ENCODE measurements around the gene ATP10A.

Gene ATP10A

DNA sequence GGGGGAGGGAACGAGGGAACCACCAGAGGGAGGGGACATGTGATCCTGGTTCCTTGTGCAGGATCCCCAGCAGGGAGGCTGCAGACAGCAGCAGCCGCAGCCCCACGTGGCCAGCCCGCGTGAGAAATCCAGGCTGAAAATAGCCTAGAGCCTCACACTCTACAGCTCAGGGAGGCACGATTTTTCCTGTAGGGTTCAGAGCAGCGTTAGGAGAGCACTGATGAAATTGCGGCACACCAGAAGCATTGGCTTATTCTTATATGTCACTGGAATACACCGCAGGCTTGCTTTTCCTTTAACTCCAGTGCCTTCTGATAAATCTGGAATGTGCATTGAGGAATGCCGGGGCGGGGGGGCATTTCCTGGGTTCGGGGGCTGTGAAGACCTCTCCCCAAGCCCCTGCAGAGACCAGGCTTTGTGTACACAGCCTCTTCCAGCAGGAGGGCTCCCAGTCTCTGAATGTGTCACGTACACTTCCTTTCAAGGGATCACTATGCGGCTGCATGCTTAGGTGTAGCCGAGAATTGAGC lies 193.0 kb downstream of the ATP10A start:
- Histone ChIP-seq H3K9me2 (replicated peaks; ENCODE audit: insufficient read depth, low read length) (no peaks in the 10 kb centered on the region), H3F3A (ENCODE audit: insufficient read depth, low read length) (no peaks in the 10 kb centered on the region), H4K20me1 (ENCODE audit: insufficient read depth, low read length) (no peaks in the 10 kb centered on the region), H3K9me3 (replicated peaks; ENCODE audit: insufficient read depth, low read length) (no peaks in the 10 kb centered on the region), H3K4me3 (ENCODE audit: low read length) (no peak overlapping the region), H3K27me3 (replicated peaks; ENCODE audit: insufficient read depth, low read length) (no peaks in the 10 kb centered on the region), H2AFZ (ENCODE audit: low read length) (no peak overlapping the region), H3K9ac (ENCODE audit: low read length) (no peak overlapping the region), H3K79me2 (ENCODE audit: low read length) (no peaks in the 10 kb centered on the region), H3K4me2 (ENCODE audit: low read depth, low read length) (no peak overlapping the region), H3K27ac (ENCODE audit: low read length) (no peak overlapping the region), H3K36me3 (replicated peaks; ENCODE audit: insufficient read depth, low read length) (no peaks in the 10 kb centered on the region), H3K4me1 (ENCODE audit: low read length) (no peaks in the 10 kb centered on the region)
- no peak for DNase-seq
- no peak for TF ChIP-seq EZH2phosphoT487 (IDR thresholded peaks at IDR 0.05; ENCODE audit: low read length)
- TF ChIP-seq, protein P1, sequence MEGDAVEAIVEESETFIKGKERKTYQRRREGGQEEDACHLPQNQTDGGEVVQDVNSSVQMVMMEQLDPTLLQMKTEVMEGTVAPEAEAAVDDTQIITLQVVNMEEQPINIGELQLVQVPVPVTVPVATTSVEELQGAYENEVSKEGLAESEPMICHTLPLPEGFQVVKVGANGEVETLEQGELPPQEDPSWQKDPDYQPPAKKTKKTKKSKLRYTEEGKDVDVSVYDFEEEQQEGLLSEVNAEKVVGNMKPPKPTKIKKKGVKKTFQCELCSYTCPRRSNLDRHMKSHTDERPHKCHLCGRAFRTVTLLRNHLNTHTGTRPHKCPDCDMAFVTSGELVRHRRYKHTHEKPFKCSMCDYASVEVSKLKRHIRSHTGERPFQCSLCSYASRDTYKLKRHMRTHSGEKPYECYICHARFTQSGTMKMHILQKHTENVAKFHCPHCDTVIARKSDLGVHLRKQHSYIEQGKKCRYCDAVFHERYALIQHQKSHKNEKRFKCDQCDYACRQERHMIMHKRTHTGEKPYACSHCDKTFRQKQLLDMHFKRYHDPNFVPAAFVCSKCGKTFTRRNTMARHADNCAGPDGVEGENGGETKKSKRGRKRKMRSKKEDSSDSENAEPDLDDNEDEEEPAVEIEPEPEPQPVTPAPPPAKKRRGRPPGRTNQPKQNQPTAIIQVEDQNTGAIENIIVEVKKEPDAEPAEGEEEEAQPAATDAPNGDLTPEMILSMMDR (IDR thresholded peaks at IDR 0.05; ENCODE audit: low read length) = no peak
- TF ChIP-seq EZH2 (optimal IDR thresholded peaks at IDR 0.05; ENCODE audit: low read depth, low read length) = no peak

DNA sequence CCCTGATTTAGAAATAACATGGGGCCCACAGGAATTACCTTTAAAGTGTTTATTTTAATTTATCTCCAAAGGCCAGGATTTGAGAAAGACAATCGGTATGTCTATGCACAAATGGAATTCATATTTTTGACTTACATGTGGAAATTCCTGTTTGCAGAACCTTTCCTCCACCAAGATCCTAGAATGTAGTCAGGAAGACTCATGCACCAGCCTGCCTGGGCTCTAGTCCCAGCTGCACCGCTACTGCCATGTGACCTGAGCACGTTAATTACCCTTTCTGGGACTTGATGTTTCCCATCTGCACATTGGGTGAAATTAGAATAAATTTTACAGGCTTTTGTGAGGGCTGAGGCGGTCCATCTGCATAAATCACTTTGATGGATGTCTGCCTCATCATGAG lies 194.2 kb downstream of the ATP10A start:
- H3K79me2 ChIP-seq (ENCODE audit: low read length) = no peaks in the 10 kb centered on the region
- no peaks in the 10 kb centered on the region for H3F3A ChIP-seq (ENCODE audit: insufficient read depth, low read length)
- H3K9me2 ChIP-seq (replicated peaks; ENCODE audit: insufficient read depth, low read length) = no peaks in the 10 kb centered on the region
- H3K27me3 ChIP-seq (replicated peaks; ENCODE audit: insufficient read depth, low read length) = no peaks in the 10 kb centered on the region
- H3K4me1 ChIP-seq (ENCODE audit: low read length) = no peaks in the 10 kb centered on the region
- no peaks in the 10 kb centered on the region for H3K36me3 ChIP-seq (replicated peaks; ENCODE audit: insufficient read depth, low read length)
- no peak overlapping the region for H3K4me2 ChIP-seq (ENCODE audit: low read depth, low read length)
- DNase-seq = no peak
- no peaks in the 10 kb centered on the region for H4K20me1 ChIP-seq (ENCODE audit: insufficient read depth, low read length)
- H2AFZ ChIP-seq (ENCODE audit: low read length) = no peak overlapping the region
- TF ChIP-seq EZH2phosphoT487 (IDR thresholded peaks at IDR 0.05; ENCODE audit: low read length) (no peak), EZH2 (optimal IDR thresholded peaks at IDR 0.05; ENCODE audit: low read depth, low read length) (no peak)
- TF ChIP-seq, protein P1 (IDR thresholded peaks at IDR 0.05; ENCODE audit: low read length) = no peak
- H3K27ac ChIP-seq (ENCODE audit: low read length) = no peak overlapping the region
- H3K9me3 ChIP-seq (replicated peaks; ENCODE audit: insufficient read depth, low read length) = no peaks in the 10 kb centered on the region
- H3K9ac ChIP-seq (ENCODE audit: low read length) = no peak overlapping the region
- no peak overlapping the region for H3K4me3 ChIP-seq (ENCODE audit: low read length)

DNA sequence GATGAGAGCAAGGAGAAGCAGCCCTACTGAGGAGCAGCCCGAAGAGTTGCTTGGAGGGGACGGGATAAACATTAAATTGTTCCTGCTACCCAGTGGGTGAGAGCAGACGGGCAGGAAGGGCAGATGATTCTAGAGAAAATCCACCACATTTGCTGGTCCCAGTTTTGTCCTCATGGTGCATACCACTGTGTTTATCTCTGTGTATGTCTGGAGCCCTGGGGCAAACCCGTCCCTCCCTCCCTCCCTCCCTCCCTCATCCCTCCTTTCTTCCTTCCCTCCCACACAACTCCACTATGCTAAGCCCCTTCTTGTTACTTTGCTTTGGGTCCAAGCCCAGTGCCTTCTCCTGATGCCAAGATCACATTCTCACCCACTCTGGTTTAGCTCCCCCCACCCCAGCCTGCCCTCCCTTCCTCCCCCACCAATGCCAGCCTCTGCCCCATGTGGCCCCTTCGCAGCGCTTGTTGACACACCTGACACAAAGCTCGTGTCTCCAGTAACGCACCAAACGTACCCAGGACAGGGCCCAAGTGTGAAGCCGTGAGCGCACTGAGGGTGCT lies 194.8 kb downstream of the ATP10A start:
- no peaks in the 10 kb centered on the region for H3K4me1 ChIP-seq (ENCODE audit: low read length)
- H3K79me2 ChIP-seq (ENCODE audit: low read length) = no peaks in the 10 kb centered on the region
- H3K9me3 ChIP-seq (replicated peaks; ENCODE audit: insufficient read depth, low read length) = no peaks in the 10 kb centered on the region
- H3K27me3 ChIP-seq (replicated peaks; ENCODE audit: insufficient read depth, low read length) = no peaks in the 10 kb centered on the region
- no peak overlapping the region for H2AFZ ChIP-seq (ENCODE audit: low read length)
- no peak for TF ChIP-seq EZH2 (optimal IDR thresholded peaks at IDR 0.05; ENCODE audit: low read depth, low read length)
- no peak for TF ChIP-seq EZH2phosphoT487 (IDR thresholded peaks at IDR 0.05; ENCODE audit: low read length)
- TF ChIP-seq, protein P1 (IDR thresholded peaks at IDR 0.05; ENCODE audit: low read length) = no peak
- no peak overlapping the region for H3K27ac ChIP-seq (ENCODE audit: low read length)
- no peak overlapping the region for H3K9ac ChIP-seq (ENCODE audit: low read length)
- no peak for DNase-seq
- H4K20me1 ChIP-seq (ENCODE audit: insufficient read depth, low read length) = no peaks in the 10 kb centered on the region
- H3K4me3 ChIP-seq (ENCODE audit: low read length) = no peak overlapping the region
- H3F3A ChIP-seq (ENCODE audit: insufficient read depth, low read length) = no peaks in the 10 kb centered on the region
- no peaks in the 10 kb centered on the region for H3K36me3 ChIP-seq (replicated peaks; ENCODE audit: insufficient read depth, low read length)
- H3K9me2 ChIP-seq (replicated peaks; ENCODE audit: insufficient read depth, low read length) = no peaks in the 10 kb centered on the region
- H3K4me2 ChIP-seq (ENCODE audit: low read depth, low read length) = no peak overlapping the region

All from MM.1S (cell line).